RWPE1 (cell line): ENCODE data around the gene GJA8.
A peak's percentile ranks its signal among the peaks of the same experiment; 100 is the strongest.
"Not testable (repeated sequence)": the region's sequence is repeated elsewhere in the genome, so short reads cannot be mapped to it uniquely, and the experiment has no call there.

Experiments
- CTCF ChIA-PET: fragments of 350-600 bp; sonication (Branson Sonifier 250); formaldehyde crosslinking; extraction: SDS; loops from one replicate; lab custom pipeline; 2021; lab: Yijun Ruan, JAX
- POLR2A ChIA-PET: fragments of 400-600 bp; formaldehyde crosslinking; extraction: SDS; loops from one replicate; lab custom pipeline; 2020; ENCODE audit warnings: antibody characterized with exemption; ENCODE audit not compliant: low non-redundant PET; lab: Yijun Ruan, JAX
- DNase-seq: peaks from one replicate; pipeline ENCODE4 v3.0.0; 2012; ENCODE audit warnings: low spot score
- H3K27ac ChIP-seq: fragments of 450-650 bp; 2 replicates; pipeline ENCODE4 v1.5.1; 2017
- CTCF ChIP-seq: fragments of 450-650 bp; conservative IDR thresholded peaks from 2 replicates; pipeline ENCODE4 v1.5.1; 2017; ENCODE audit warnings: low read depth, mild to moderate bottlenecking

The GJA8 gene

DNA sequence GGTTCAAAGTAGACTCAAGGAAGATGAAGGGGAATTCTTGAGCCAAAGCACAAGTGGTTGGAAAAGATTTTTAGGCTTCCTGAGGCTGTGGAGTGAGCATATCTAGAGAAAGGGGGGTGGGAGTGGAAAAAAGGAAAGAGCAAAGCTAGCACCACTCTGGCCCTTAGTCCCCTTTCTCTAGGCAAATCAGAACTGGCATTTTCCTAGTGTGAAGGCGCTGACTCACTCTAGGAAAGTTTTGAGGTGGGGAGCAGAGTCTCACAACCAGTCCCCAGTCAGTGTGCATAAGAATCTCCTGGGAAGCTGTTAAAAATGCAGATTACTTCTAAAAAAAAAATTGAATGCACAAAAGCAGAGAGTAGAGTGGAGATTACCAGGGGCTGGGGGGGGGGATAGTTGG is 22.2 kb downstream of the GJA8 start:
- no peak for DNase-seq
- ChIA-PET POLR2A (no interaction called here), CTCF (no interaction called here)
- TF ChIP-seq CTCF = no peak
- H3K27ac ChIP-seq = no peak overlapping the region

GRCh38 chr1:147927215-147927614 is 24.6 kb downstream of the GJA8 start:
- POLR2A ChIA-PET = not testable (repeated sequence)

DNA sequence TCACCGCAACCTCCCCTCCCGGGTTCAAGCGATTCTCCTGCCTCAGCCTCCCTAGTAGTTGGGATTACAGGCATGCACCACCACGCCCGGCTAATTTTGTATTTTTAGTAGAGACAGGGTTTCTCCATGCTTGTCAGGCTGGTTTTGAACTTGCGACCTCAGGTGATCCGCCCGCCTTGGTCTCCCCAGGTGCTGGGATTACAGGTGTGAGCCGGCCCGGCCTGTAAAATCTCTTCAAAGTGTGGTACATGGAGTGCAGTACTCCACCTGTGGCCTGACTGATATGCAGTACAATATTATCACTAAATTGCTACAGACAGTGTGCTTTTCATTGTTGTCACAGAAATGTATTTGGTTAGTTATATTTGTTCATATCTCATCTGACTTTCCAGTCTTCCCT is 25.1 kb downstream of the GJA8 start:
- CTCF ChIA-PET, H3K27ac ChIP-seq, DNase-seq, POLR2A ChIA-PET: not testable (repeated sequence)

More at GRCh38 chr1:147927215-147927614, 24.6 kb downstream of the GJA8 start:
- H3K27ac ChIP-seq, CTCF ChIA-PET, DNase-seq: not testable (repeated sequence)

DNA sequence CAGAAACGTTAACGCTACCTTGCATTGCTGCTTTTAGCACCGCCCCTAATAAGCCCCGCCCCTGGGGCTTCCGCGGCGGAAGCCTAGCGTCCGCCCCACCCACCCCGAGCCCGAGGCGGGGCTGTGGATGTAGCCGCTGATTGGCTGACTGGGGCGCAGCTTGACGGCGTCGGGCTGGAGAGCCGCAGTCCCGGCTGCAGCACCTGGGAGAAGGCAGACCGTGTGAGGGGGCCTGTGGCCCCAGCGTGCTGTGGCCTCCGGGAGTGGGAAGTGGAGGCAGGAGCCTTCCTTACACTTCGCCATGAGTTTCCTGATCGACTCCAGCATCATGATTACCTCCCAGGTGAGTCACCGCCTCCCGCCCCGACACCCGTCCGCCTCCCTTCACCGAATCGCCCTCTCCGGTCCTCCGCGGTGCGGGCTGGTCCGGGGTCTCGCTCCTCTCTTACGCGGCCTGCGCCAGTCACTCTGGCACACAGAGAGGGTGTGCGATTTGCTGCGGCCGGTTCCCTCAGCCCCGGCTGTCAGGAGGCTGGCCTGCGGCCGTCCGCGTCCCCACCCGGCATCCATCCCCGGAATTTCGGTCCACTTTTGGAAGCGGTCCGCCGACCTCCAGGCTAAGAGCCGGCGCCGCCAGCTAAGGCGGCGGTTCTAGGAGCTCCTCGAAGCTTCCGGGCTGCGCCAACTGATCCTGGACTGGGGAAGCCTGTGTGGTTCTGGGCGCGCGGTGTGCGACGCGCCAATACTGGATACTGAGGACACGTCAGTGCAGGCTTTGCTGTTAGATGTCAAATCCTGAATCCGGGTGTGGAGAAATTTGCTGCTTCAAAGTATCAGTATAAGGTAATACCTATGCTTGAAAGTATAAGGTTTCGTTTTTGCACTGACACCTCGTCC is 25.9 kb downstream of the GJA8 start, which contains the start of gene GPR89B:
Gene GPR89B, plus strand, starts transcription at position 185 of the 897 bp plus-strand sequence. Its CDS starts 117 bp downstream, at position 302.
- peak within 1 kb of the TSS; percentile 81 for H3K27ac ChIP-seq
- DNase-seq = peak; percentile 82
- CTCF ChIA-PET, POLR2A ChIA-PET: not testable (repeated sequence)

- CTCF ChIA-PET, H3K27ac ChIP-seq, POLR2A ChIA-PET, DNase-seq: not testable (repeated sequence)
Observed at GRCh38 chr1:147931137-147931536, 28.5 kb downstream of the GJA8 start.

DNA sequence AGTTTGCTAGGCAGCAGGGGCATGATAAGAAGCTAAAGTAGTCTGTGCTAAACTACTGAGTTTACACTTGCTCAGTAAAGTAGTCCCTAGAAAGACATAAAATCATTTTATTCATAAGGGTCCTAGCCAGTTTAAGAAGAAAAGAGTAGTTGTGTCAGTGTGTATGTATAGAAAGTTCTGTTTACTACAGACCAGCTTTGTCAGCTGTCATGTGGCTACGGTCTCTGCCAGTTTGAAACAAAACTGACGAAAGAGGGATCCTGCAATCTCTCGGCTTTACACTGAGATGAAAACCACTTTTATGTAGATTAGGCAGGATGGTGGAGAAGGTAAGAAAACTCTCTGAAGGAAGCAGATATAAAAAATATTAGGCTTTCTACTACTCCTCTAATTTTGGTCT is 32.7 kb downstream of the GJA8 start:
- DNase-seq, POLR2A ChIA-PET, CTCF ChIA-PET, H3K27ac ChIP-seq: not testable (repeated sequence)

DNA sequence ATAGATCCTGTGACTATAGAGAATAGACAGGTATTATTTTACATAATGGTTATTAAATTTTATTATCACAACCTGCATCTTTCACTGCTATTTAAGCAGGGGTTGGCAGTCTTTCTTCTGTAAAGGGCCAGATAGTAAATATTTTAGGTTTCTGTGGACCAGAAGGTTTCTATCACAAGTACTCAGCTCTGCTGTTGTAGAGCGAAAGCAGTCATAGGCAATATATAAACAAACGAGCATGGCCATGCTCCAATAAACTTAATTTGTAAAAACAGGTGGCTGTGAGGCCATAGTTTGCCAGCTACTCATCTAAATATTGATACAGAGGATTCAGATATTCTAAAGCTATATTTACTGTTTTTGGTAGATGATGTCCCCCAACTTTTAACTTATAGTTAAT is 37.9 kb downstream of the GJA8 start:
- H3K27ac ChIP-seq, CTCF ChIA-PET, POLR2A ChIA-PET, DNase-seq: not testable (repeated sequence)

GRCh38 chr1:147942563-147942962 is 40.0 kb downstream of the GJA8 start:
- H3K27ac ChIP-seq, DNase-seq, POLR2A ChIA-PET, CTCF ChIA-PET: not testable (repeated sequence)

DNA sequence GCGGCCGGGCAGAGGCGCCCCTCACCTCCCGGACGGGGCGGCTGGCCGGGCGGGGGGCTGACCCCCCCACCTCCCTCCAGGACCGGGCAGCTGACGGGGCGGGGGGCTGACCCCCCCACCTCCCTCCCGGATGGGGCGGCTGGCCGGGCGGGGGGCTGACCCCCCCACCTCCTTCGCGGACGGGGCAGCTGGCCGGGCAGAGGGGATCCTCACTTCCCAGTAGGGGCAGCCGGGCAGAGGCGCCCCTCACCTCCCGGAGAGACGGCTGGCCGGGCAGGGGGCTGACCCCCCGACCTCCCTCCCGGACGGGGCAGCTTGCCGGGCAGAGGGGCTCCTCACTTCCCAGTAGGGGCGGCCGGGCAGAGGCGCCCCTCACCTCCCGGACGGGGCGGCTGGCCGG is 46.9 kb downstream of the GJA8 start:
- DNase-seq, H3K27ac ChIP-seq, CTCF ChIA-PET, POLR2A ChIA-PET: not testable (repeated sequence)
